ENCODE measurements around the gene NFAT5. TPM values are rescaled to one million over a fixed set of nuclear protein-coding genes. Genes with fewer than 3 reads are reported as not detected.
"Not testable (repeated sequence)": the region's sequence is repeated elsewhere in the genome, so short reads cannot be mapped to it uniquely, and the experiment has no call there.

Gene NFAT5
- total RNA-seq, 2 experiments from 2014 or later: 6.7 to 29.7 TPM

GRCh38 chr16:69632828-69633227 lies 67.1 kb downstream of the NFAT5 start:
- intact Hi-C loops (cut with micrococcal nuclease; ENCODE audit: unreplicated experiment): no loop called here
- H3K36me3 ChIP-seq (ENCODE audit: insufficient read depth, low read length): peaks cover 56% of the 10 kb centered on the region
- H3K4me3 ChIP-seq (ENCODE audit: low read depth, low read length, poor library complexity, severe bottlenecking): no peak overlapping the region
- H3K9me2 ChIP-seq (ENCODE audit: insufficient read depth, low read length): no peaks in the 10 kb centered on the region
- no peak overlapping the region for H3K27ac ChIP-seq (ENCODE audit: low read depth, low read length, poor library complexity, severe bottlenecking)
- TF ChIP-seq, protein P1, sequence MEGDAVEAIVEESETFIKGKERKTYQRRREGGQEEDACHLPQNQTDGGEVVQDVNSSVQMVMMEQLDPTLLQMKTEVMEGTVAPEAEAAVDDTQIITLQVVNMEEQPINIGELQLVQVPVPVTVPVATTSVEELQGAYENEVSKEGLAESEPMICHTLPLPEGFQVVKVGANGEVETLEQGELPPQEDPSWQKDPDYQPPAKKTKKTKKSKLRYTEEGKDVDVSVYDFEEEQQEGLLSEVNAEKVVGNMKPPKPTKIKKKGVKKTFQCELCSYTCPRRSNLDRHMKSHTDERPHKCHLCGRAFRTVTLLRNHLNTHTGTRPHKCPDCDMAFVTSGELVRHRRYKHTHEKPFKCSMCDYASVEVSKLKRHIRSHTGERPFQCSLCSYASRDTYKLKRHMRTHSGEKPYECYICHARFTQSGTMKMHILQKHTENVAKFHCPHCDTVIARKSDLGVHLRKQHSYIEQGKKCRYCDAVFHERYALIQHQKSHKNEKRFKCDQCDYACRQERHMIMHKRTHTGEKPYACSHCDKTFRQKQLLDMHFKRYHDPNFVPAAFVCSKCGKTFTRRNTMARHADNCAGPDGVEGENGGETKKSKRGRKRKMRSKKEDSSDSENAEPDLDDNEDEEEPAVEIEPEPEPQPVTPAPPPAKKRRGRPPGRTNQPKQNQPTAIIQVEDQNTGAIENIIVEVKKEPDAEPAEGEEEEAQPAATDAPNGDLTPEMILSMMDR (conservative IDR thresholded peaks at IDR 0.05; ENCODE audit: low read length): no peak
- no peak for TF ChIP-seq EZH2phosphoT487 (IDR thresholded peaks at IDR 0.05; ENCODE audit: borderline replicate concordance, low read depth, low read length)
- H3K9me3 ChIP-seq (ENCODE audit: low read length): peaks cover 10% of the 10 kb centered on the region; the same call in 1 of the 2 replicates
- H4K20me1 ChIP-seq (ENCODE audit: insufficient read depth, low read length): no peaks in the 10 kb centered on the region
- H2AFZ ChIP-seq (ENCODE audit: low read length): no peak overlapping the region
- POLR2A ChIA-PET: interaction anchor here (0.5 to 0.8 kb wide), 2 partner anchors 106 to 171 kb away, joined by 3 to 4 read pairs; no protein-coding TSS in a partner anchor
- H3K4me1 ChIP-seq (ENCODE audit: insufficient read depth, low read length, poor library complexity, severe bottlenecking): no peaks in the 10 kb centered on the region
- no TSS peak for BruUV-seq (replicated peaks)
- CTCF ChIA-PET (ENCODE audit: unreplicated experiment): no interaction called here
- H3K79me2 ChIP-seq (ENCODE audit: insufficient read depth, low read depth, low read length): no peaks in the 10 kb centered on the region
- DNase-seq (ENCODE audit: low spot score): no peak
- H3K4me2 ChIP-seq (ENCODE audit: low read length): no peak overlapping the region

GRCh38 chr16:69633375-69633774 lies 67.6 kb downstream of the NFAT5 start:
- H3K9me2 ChIP-seq (ENCODE audit: insufficient read depth, low read length): no peaks in the 10 kb centered on the region
- TF ChIP-seq EZH2phosphoT487 (IDR thresholded peaks at IDR 0.05; ENCODE audit: borderline replicate concordance, low read depth, low read length): no peak
- TF ChIP-seq, protein P1 (conservative IDR thresholded peaks at IDR 0.05; ENCODE audit: low read length): no peak
- ChIA-PET CTCF (ENCODE audit: unreplicated experiment) (no interaction called here), POLR2A (interaction anchor here (0.5 to 0.8 kb wide), 3 partner anchors 18 to 172 kb away, joined by 3 to 4 read pairs (median 3); no protein-coding TSS in a partner anchor)
- no peak overlapping the region for H3K27ac ChIP-seq (ENCODE audit: low read depth, low read length, poor library complexity, severe bottlenecking)
- DNase-seq (ENCODE audit: low spot score): no peak
- H3K79me2 ChIP-seq (ENCODE audit: insufficient read depth, low read depth, low read length): no peaks in the 10 kb centered on the region
- no peaks in the 10 kb centered on the region for H4K20me1 ChIP-seq (ENCODE audit: insufficient read depth, low read length)
- intact Hi-C loops (cut with micrococcal nuclease; ENCODE audit: unreplicated experiment): no loop called here
- peaks cover 10% of the 10 kb centered on the region; the same call in 1 of the 2 replicates for H3K9me3 ChIP-seq (ENCODE audit: low read length)
- no peak overlapping the region for H3K4me2 ChIP-seq (ENCODE audit: low read length)
- no peaks in the 10 kb centered on the region for H3K4me1 ChIP-seq (ENCODE audit: insufficient read depth, low read length, poor library complexity, severe bottlenecking)
- peaks cover 57% of the 10 kb centered on the region for H3K36me3 ChIP-seq (ENCODE audit: insufficient read depth, low read length)
- H3K4me3 ChIP-seq (ENCODE audit: low read depth, low read length, poor library complexity, severe bottlenecking): no peak overlapping the region
- no peak overlapping the region for H2AFZ ChIP-seq (ENCODE audit: low read length)
- BruUV-seq (replicated peaks): no TSS peak

GRCh38 chr16:69636563-69637146 lies 70.9 kb downstream of the NFAT5 start:
- H3K79me2 ChIP-seq (ENCODE audit: insufficient read depth, low read depth, low read length); CTCF ChIA-PET (ENCODE audit: unreplicated experiment); H3K4me2 ChIP-seq (ENCODE audit: low read length); intact Hi-C loops (cut with micrococcal nuclease; ENCODE audit: unreplicated experiment); BruUV-seq (replicated peaks); H3K27ac ChIP-seq (ENCODE audit: low read depth, low read length, poor library complexity, severe bottlenecking); H2AFZ ChIP-seq (ENCODE audit: low read length); H3K4me3 ChIP-seq (ENCODE audit: low read depth, low read length, poor library complexity, severe bottlenecking); H3K4me1 ChIP-seq (ENCODE audit: insufficient read depth, low read length, poor library complexity, severe bottlenecking); H4K20me1 ChIP-seq (ENCODE audit: insufficient read depth, low read length); DNase-seq (ENCODE audit: low spot score); H3K9me3 ChIP-seq (ENCODE audit: low read length); H3K9me2 ChIP-seq (ENCODE audit: insufficient read depth, low read length): not testable (repeated sequence)
- H3K36me3 ChIP-seq (ENCODE audit: insufficient read depth, low read length): peaks cover 35% of the 10 kb centered on the region
- POLR2A ChIA-PET: interaction anchor here (0.6 kb wide), 1 partner anchor 16 kb away, joined by 3 read pairs; no protein-coding TSS in a partner anchor

DNA sequence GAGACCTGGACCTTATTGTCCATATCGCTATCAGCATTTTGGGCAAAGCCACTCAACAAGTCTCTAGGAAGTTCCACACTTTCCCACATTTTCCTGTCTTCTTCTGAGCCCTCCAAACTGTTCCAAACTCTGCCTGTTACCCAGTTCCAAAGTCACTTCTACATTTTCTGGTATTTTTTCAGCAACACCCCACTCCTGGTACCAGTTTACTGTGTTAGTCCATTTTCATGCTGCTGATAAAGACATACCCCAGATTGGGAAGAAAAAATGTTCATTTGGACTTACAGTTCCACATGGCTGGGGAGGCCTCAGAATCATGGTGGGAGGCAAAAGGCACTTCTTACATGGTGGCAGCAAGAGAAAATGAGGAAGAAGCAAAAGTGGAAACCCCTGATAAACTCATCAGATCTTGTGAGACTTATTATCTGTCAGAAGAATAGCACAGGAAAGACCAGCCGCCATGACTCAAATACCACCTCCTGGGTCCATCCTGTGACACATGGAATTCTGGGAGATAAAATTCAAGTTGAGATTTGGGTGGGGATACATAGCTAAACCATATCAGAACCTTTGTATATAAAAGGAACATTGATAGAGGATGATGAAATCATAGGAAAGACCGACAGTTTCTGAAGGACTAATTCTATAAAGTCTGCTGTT lies 71.6 kb downstream of the NFAT5 start:
- H3K79me2 ChIP-seq (ENCODE audit: insufficient read depth, low read depth, low read length); H3K4me3 ChIP-seq (ENCODE audit: low read depth, low read length, poor library complexity, severe bottlenecking); H3K4me2 ChIP-seq (ENCODE audit: low read length); CTCF ChIA-PET (ENCODE audit: unreplicated experiment); POLR2A ChIA-PET; intact Hi-C loops (cut with micrococcal nuclease; ENCODE audit: unreplicated experiment); H3K9me2 ChIP-seq (ENCODE audit: insufficient read depth, low read length); H3K9me3 ChIP-seq (ENCODE audit: low read length); DNase-seq (ENCODE audit: low spot score); H2AFZ ChIP-seq (ENCODE audit: low read length); BruUV-seq (replicated peaks); H3K4me1 ChIP-seq (ENCODE audit: insufficient read depth, low read length, poor library complexity, severe bottlenecking); H4K20me1 ChIP-seq (ENCODE audit: insufficient read depth, low read length); H3K27ac ChIP-seq (ENCODE audit: low read depth, low read length, poor library complexity, severe bottlenecking): not testable (repeated sequence)
- peaks cover 35% of the 10 kb centered on the region for H3K36me3 ChIP-seq (ENCODE audit: insufficient read depth, low read length)

DNA sequence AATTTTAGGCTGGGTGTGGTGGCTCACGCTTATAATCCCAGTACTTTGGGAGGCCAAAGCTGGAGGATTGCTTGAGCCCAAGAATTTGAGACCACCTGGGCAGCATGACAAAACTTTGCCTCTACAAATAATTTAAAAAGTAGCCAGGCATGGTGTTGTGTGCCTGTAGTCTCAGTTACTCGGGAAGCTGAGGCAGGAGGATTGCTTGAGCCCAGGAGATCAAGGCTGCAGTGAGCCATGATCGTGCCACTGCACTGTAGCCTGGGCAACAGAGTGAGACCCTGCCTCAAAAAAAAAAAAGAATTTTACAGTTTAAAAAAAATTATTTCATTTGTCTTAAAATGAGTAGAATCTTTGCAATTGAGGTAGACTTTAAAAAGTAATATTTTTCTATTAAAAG lies 78.2 kb downstream of the NFAT5 start:
- H3K79me2 ChIP-seq (ENCODE audit: insufficient read depth, low read depth, low read length); CTCF ChIA-PET (ENCODE audit: unreplicated experiment); H3K4me3 ChIP-seq (ENCODE audit: low read depth, low read length, poor library complexity, severe bottlenecking); BruUV-seq (replicated peaks); H2AFZ ChIP-seq (ENCODE audit: low read length); H3K9me2 ChIP-seq (ENCODE audit: insufficient read depth, low read length); intact Hi-C loops (cut with micrococcal nuclease; ENCODE audit: unreplicated experiment); DNase-seq (ENCODE audit: low spot score); POLR2A ChIA-PET; H3K27ac ChIP-seq (ENCODE audit: low read depth, low read length, poor library complexity, severe bottlenecking); H3K4me1 ChIP-seq (ENCODE audit: insufficient read depth, low read length, poor library complexity, severe bottlenecking); H3K9me3 ChIP-seq (ENCODE audit: low read length); H3K4me2 ChIP-seq (ENCODE audit: low read length); H4K20me1 ChIP-seq (ENCODE audit: insufficient read depth, low read length): not testable (repeated sequence)
- peaks cover 15% of the 10 kb centered on the region for H3K36me3 ChIP-seq (ENCODE audit: insufficient read depth, low read length)
